HepG2 (cell line): Measurements from ENCODE around the gene ASGR1. TPM values are rescaled to one million over a fixed set of nuclear protein-coding genes. Genes with fewer than 3 reads are reported as not detected.

Source experiments
- BCL3 ChIP-seq: sonication (generic); formaldehyde crosslinking; IDR thresholded peaks from 2 replicates; pipeline ENCODE4 v1.5.1; 2020; ENCODE audit warnings: mild to moderate bottlenecking, missing genetic modification reagents, moderate library complexity
- E2F1 ChIP-seq: sonication (generic); formaldehyde crosslinking; IDR thresholded peaks from 2 replicates; pipeline ENCODE4 v1.5.0; 2020; ENCODE audit warnings: missing genetic modification reagents
- MTF1 ChIP-seq: sonication (generic); formaldehyde crosslinking; IDR thresholded peaks from 2 replicates; pipeline ENCODE4 v1.5.0; 2020; ENCODE audit warnings: missing genetic modification reagents
- MXD4 ChIP-seq: IDR thresholded peaks from 2 replicates; pipeline ENCODE4 v1.6.1; 2016; ENCODE audit warnings: mild to moderate bottlenecking, missing biosample characterization, missing genetic modification reagents
- PBX2 ChIP-seq: IDR thresholded peaks from 2 replicates; pipeline ENCODE4 v1.6.1; 2016; ENCODE audit warnings: control low read depth
- REL ChIP-seq: sonication (generic); formaldehyde crosslinking; conservative IDR thresholded peaks from 2 replicates; pipeline ENCODE4 v1.8.0; 2022; ENCODE audit warnings: mild to moderate bottlenecking, missing genetic modification reagents, moderate library complexity
- RFX1 ChIP-seq: fragments of 450-650 bp; IDR thresholded peaks from 2 replicates; pipeline ENCODE4 v1.6.1; 2017
- SALL1 ChIP-seq: sonication (generic); formaldehyde crosslinking; IDR thresholded peaks from 2 replicates; pipeline ENCODE4 v1.8.0; 2022; ENCODE audit warnings: mild to moderate bottlenecking, missing genetic modification reagents
- SPEN ChIP-seq: sonication (generic); formaldehyde crosslinking; IDR thresholded peaks from 2 replicates; pipeline ENCODE4 v1.5.1; 2020; ENCODE audit warnings: low read depth, mild to moderate bottlenecking, missing genetic modification reagents
- THAP9 ChIP-seq: sonication (generic); formaldehyde crosslinking; IDR thresholded peaks from 2 replicates; pipeline ENCODE4; 2020; ENCODE audit warnings: missing genetic modification reagents, mild to moderate bottlenecking, borderline replicate concordance
- ZNF318 ChIP-seq: sonication (generic); formaldehyde crosslinking; IDR thresholded peaks from 2 replicates; pipeline ENCODE4 v1.4.0; 2020; ENCODE audit warnings: mild to moderate bottlenecking, missing genetic modification reagents
- polyA plus RNA-seq, 8 experiments: library from polyadenylated mRNA; depleted of rRNA in 3 of 8; stranded (reverse) in 7 of 8; unstranded in 1 of 8; fragments of >200 nt; fragmentation: Illumina TruSeq in 4 of 8; extraction: Trizol in 4 of 8; gene quantifications; 2 replicates each; pipeline versions ENCODE4 v1.2.1 to v1.2.3, GENCODE V29; 2011 to 2016; ENCODE audit warnings: low read depth in 4 of 8, missing spikeins in 1 of 8, mixed read lengths in 1 of 8; ENCODE audit not compliant: insufficient read depth in 1 of 8
- total RNA-seq, 5 experiments: library from RNA; depleted of rRNA; stranded (reverse); fragments of >200 nt; fragmentation: Illumina TruSeq; extraction: Trizol; gene quantifications; 2 replicates each; pipeline ENCODE4 v1.2.3, GENCODE V29; 2016; ENCODE audit warnings: low read depth in 1 of 5

ASGR1 gene
- total and polyA plus RNA-seq, 2 of the 13 experiments (the other 11 are each of a cell fraction or from before 2014, with no cell fraction given): 353 to 796 TPM

GRCh38 chr17:7219812-7220592 lies 40.8 kb upstream of the ASGR1 start, which contains the start of the genes ACADVL and DLG4 (continued):
- no peak for TF ChIP-seq THAP9
- no peak for TF ChIP-seq MTF1 (CRISPR knock-in tag)
- no peak for TF ChIP-seq ZNF318 (CRISPR knock-in tag)
- TF ChIP-seq E2F1 (CRISPR knock-in tag): no peak; the same call in 1 of the 2 replicates
- peak; percentile 64 for TF ChIP-seq SALL1 (CRISPR knock-in tag)
- no peak; the same call in 1 of the 2 replicates for TF ChIP-seq REL (CRISPR knock-in tag)
- TF ChIP-seq PBX2 (CRISPR knock-in tag): no peak
- TF ChIP-seq BCL3 (CRISPR knock-in tag): peak; percentile 86; the same call in 1 of the 2 replicates
- peak; percentile 69 for TF ChIP-seq MXD4 (CRISPR knock-in tag)
- no peak for TF ChIP-seq RFX1
- TF ChIP-seq SPEN (CRISPR knock-in tag): peak; percentile 44
